ENCODE results near the gene BCAN. TPM values are rescaled to one million over a fixed set of nuclear protein-coding genes. Genes with fewer than 3 reads are reported as not detected.
A peak's percentile ranks its signal among the peaks of the same experiment; 100 is the strongest.

Gene BCAN
- total RNA-seq, 4 donors from 2014 or later = 0.45 to 1.0 (median 0.99) TPM; not detected in 1

- no peaks in the 10 kb centered on the region for H3K36me3 ChIP-seq
- peaks cover 22 to 31% (median 27%) of the 10 kb centered on the region in 4 donors for H3K4me1 ChIP-seq
- TF ChIP-seq EP300 (IDR thresholded peaks at IDR 0.05) = no peak
- TF ChIP-seq POLR2A (IDR thresholded peaks at IDR 0.05; ENCODE audit: low read depth) = no peak
- no peak for TF ChIP-seq CTCF (IDR thresholded peaks at IDR 0.05)
- no peak for TF ChIP-seq POLR2AphosphoS5 (IDR thresholded peaks at IDR 0.05)
- intact Hi-C loops (cut with DNase I) = loop anchor here (10.0 kb wide), 1 partner anchor 70 kb away; no protein-coding TSS in a partner anchor
- no peak overlapping the region for H3K4me3 ChIP-seq
- H3K27ac ChIP-seq (replicated peaks in 1 of 4) = no peak overlapping the region
- peaks cover 0 to 73% (median 14%) of the 10 kb centered on the region in 4 donors for H3K27me3 ChIP-seq
- DNase-seq (ENCODE audit: extremely low spot score) = no peak
- 22% methylated on average over 1 of the region's 1 CpG for WGBS
- no peaks in the 10 kb centered on the region for H3K9me3 ChIP-seq
Measured at GRCh38 chr1:156654700-156655099, 12.8 kb downstream of the BCAN start.

GRCh38 chr1:156655151-156655903 lies 13.4 kb downstream of the BCAN start:
- Histone ChIP-seq H3K27me3 (peaks cover 0 to 69% (median 14%) of the 10 kb centered on the region in 4 donors), H3K4me3 (no peak overlapping the region), H3K27ac (replicated peaks in 1 of 4) (no peak overlapping the region), H3K9me3 (no peaks in the 10 kb centered on the region), H3K4me1 (peaks cover 27 to 37% (median 33%) of the 10 kb centered on the region in 4 donors), H3K36me3 (no peaks in the 10 kb centered on the region)
- no peak for DNase-seq (ENCODE audit: extremely low spot score)
- TF ChIP-seq POLR2AphosphoS5 (IDR thresholded peaks at IDR 0.05) (no peak), CTCF (IDR thresholded peaks at IDR 0.05) (no peak), POLR2A (IDR thresholded peaks at IDR 0.05; ENCODE audit: low read depth) (no peak), EP300 (IDR thresholded peaks at IDR 0.05) (no peak)
- WGBS = 33% methylated on average over 2 of the region's 2 CpGs
- intact Hi-C loops (cut with DNase I) = loop anchor here (10.0 kb wide), 1 partner anchor 71 kb away; no protein-coding TSS in a partner anchor

- TF ChIP-seq CTCF (IDR thresholded peaks at IDR 0.05) (no peak), POLR2A (IDR thresholded peaks at IDR 0.05; ENCODE audit: low read depth) (no peak), POLR2AphosphoS5 (IDR thresholded peaks at IDR 0.05) (no peak)
- H3K4me1 ChIP-seq = peaks cover 34 to 44% (median 40%) of the 10 kb centered on the region in 4 donors
- no peaks in the 10 kb centered on the region for H3K36me3 ChIP-seq
- H3K9me3 ChIP-seq = no peaks in the 10 kb centered on the region
- intact Hi-C loops (cut with DNase I) = loop anchor here (10.0 kb wide), 1 partner anchor 71 kb away; no protein-coding TSS in a partner anchor
- H3K27me3 ChIP-seq = peaks cover 0 to 62% (median 14%) of the 10 kb centered on the region in 4 donors
- 56% methylated on average over 9 of the region's 9 CpGs for WGBS
- no peak for DNase-seq (ENCODE audit: extremely low spot score)
- no peak overlapping the region for H3K4me3 ChIP-seq
- H3K27ac ChIP-seq (replicated peaks in 1 of 4) = no peak overlapping the region
Measured at GRCh38 chr1:156655904-156656516, 14.1 kb downstream of the BCAN start.

GRCh38 chr1:156656806-156657740 lies 15.2 kb downstream of the BCAN start:
- no peak for DNase-seq (ENCODE audit: extremely low spot score)
- H3K27me3 ChIP-seq = peaks cover 0 to 51% (median 9%) of the 10 kb centered on the region in 4 donors
- intact Hi-C loops (cut with DNase I) = loop anchor here (1.0 to 10.0 kb wide), 2 partner anchors 31 to 72 kb away; no protein-coding TSS in a partner anchor
- WGBS = 2% methylated on average over 41 of the region's 54 CpGs
- peak overlapping the region in 1 of 4 donors; percentile 39 for H3K27ac ChIP-seq (replicated peaks in 1 of 4)
- H3K4me1 ChIP-seq = peaks cover 44 to 54% (median 50%) of the 10 kb centered on the region in 4 donors
- no peaks in the 10 kb centered on the region for H3K36me3 ChIP-seq
- TF ChIP-seq CTCF (IDR thresholded peaks at IDR 0.05) = peak; percentile 95 to 99 (median 96)
- TF ChIP-seq POLR2A (IDR thresholded peaks at IDR 0.05; ENCODE audit: low read depth) = no peak
- TF ChIP-seq POLR2AphosphoS5 (IDR thresholded peaks at IDR 0.05) = peak in 1 of 2 donors; percentile 46
- TF ChIP-seq EP300 (IDR thresholded peaks at IDR 0.05) = no peak
- H3K4me3 ChIP-seq = peak overlapping the region; percentile 43 to 52 (median 48)
- no peaks in the 10 kb centered on the region for H3K9me3 ChIP-seq
